SK-N-SH (cell line): ENCODE results near the gene SESTD1.

ENCODE experiments used
- ELF1 ChIP-seq: IDR thresholded peaks from 2 replicates; pipeline ENCODE4 v1.4.0; 2012
- EP300 ChIP-seq, 2 experiments: IDR thresholded peaks; 2 replicates each; pipeline versions ENCODE4 v1.4.0 to v1.6.1; 2012; ENCODE audit warnings: borderline replicate concordance in 1 of 2, low read depth in 1 of 2, low read length in 1 of 2
- EZH2phosphoT487 ChIP-seq: fragments of 200-600 bp; sonication (generic); IDR thresholded peaks from 2 replicates; pipeline ENCODE4 v1.6.1; 2017; ENCODE audit warnings: low read depth, mixed run types, mild to moderate bottlenecking, antibody characterized with exemption, moderate library complexity, borderline replicate concordance
- TF ChIP-seq, protein P1 (sequence below): fragments of 200-600 bp; sonication (generic); IDR thresholded peaks from 2 replicates; pipeline ENCODE4 v1.6.1; 2017; ENCODE audit warnings: antibody characterized with exemption, mild to moderate bottlenecking, moderate library complexity
- TF ChIP-seq, protein P2 (sequence below): IDR thresholded peaks from 2 replicates; pipeline ENCODE4 v1.4.0; 2012; ENCODE audit warnings: low read depth

- TF ChIP-seq, protein P1, sequence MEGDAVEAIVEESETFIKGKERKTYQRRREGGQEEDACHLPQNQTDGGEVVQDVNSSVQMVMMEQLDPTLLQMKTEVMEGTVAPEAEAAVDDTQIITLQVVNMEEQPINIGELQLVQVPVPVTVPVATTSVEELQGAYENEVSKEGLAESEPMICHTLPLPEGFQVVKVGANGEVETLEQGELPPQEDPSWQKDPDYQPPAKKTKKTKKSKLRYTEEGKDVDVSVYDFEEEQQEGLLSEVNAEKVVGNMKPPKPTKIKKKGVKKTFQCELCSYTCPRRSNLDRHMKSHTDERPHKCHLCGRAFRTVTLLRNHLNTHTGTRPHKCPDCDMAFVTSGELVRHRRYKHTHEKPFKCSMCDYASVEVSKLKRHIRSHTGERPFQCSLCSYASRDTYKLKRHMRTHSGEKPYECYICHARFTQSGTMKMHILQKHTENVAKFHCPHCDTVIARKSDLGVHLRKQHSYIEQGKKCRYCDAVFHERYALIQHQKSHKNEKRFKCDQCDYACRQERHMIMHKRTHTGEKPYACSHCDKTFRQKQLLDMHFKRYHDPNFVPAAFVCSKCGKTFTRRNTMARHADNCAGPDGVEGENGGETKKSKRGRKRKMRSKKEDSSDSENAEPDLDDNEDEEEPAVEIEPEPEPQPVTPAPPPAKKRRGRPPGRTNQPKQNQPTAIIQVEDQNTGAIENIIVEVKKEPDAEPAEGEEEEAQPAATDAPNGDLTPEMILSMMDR = no peak
- no peak for TF ChIP-seq EP300 (IDR thresholded peaks at IDR 0.05; ENCODE audit: borderline replicate concordance in 1 of 2, low read depth in 1 of 2, low read length in 1 of 2)
- no peak for TF ChIP-seq EZH2phosphoT487
- TF ChIP-seq ELF1 = no peak
- TF ChIP-seq, protein P2, sequence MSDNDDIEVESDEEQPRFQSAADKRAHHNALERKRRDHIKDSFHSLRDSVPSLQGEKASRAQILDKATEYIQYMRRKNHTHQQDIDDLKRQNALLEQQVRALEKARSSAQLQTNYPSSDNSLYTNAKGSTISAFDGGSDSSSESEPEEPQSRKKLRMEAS = no peak
Measured at GRCh38 chr2:179264368-179265081, at the start of gene SESTD1.
